Peyer's patch (tissue), 4 donors: ENCODE data around the gene MAP3K6. TPM values are rescaled to one million over a fixed set of nuclear protein-coding genes. Genes with fewer than 3 reads are reported as not detected.

Source experiments
- DNase-seq, 3 donors: peaks; one replicate each; pipeline ENCODE4 v3.0.0-alpha.2; 2017 to 2019
- H3K27ac ChIP-seq, 4 donors: fragments of 200-600 bp; sonication (generic); one replicate each; pipeline ENCODE4 v1.5.1; 2016 to 2019
- H3K27me3 ChIP-seq, 2 donors: fragments of 200-600 bp; sonication (generic); one replicate each; pipeline ENCODE4 v1.5.1; 2019
- H3K36me3 ChIP-seq, 3 donors: fragments of 200-600 bp; sonication (generic); one replicate each; pipeline ENCODE4 v1.5.1; 2016 to 2019
- H3K4me1 ChIP-seq, 4 donors: fragments of 200-600 bp; sonication (generic); one replicate each; pipeline ENCODE4 v1.5.1; 2016 to 2019
- H3K4me3 ChIP-seq, 4 donors: fragments of 200-600 bp; sonication (generic); 1 replicate in 3 of 4; 2 replicates in 1 of 4; pipeline ENCODE4 v1.5.1; 2016 to 2019; ENCODE audit warnings: mild to moderate bottlenecking in 1 of 4
- H3K9me3 ChIP-seq, 4 donors: fragments of 200-600 bp; sonication (generic); one replicate each; pipeline ENCODE4 v1.5.1; 2016 to 2019; ENCODE audit warnings: mild to moderate bottlenecking in 1 of 4
- POLR2A ChIP-seq, 2 donors: fragments of 450-650 bp; IDR thresholded peaks; one replicate each; pipeline ENCODE4 v1.5.1; 2017; ENCODE audit warnings: antibody characterized with exemption in 2 of 2, mild to moderate bottlenecking in 2 of 2, moderate library complexity in 2 of 2
- total RNA-seq, 4 donors: library from RNA; depleted of rRNA; stranded (reverse); fragments of >200 nt; gene quantifications; one replicate each; pipeline ENCODE4 v1.1.0, GENCODE V29; 2016
- TF ChIP-seq, protein P1 (sequence below), 6 experiments: fragments of 450-650 bp in 4 of 6; fragments of 200-600 bp in 2 of 6; sonication (generic) in 1 of 6; IDR thresholded peaks; one replicate each; pipeline ENCODE4 v1.5.1; 2017 to 2019; ENCODE audit warnings: antibody characterized with exemption in 6 of 6, mild to moderate bottlenecking in 3 of 6, moderate library complexity in 1 of 6

MAP3K6 gene
- total RNA-seq, 4 donors from 2014 or later: 6.3 to 124 (median 34.1) TPM

DNA sequence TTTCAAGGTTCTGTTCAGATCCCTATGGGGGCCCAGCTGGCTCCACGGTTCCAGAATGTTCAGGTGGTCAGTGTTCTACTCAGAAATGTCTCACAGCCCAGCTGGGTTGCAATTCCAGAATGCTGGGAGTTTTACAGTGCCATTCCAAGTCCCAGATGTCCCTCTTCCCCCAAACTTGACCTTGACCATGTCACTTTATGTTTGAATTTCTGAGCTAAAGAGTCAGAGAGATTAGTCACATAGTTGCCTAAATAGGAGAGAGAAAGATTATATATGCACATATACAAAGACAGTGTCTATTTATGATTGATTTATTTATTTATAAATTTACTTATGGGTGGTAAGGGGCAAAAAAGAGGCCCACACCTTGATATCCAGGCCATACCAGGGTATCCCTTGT, 28.2 kb upstream of the MAP3K6 start:
- Histone ChIP-seq H3K36me3 (no peaks in the 10 kb centered on the region), H3K27ac (no peak overlapping the region), H3K4me3 (no peak overlapping the region), H3K27me3 (no peaks in the 10 kb centered on the region), H3K4me1 (peaks cover 7 to 30% (median 13%) of the 10 kb centered on the region in 4 donors), H3K9me3 (no peaks in the 10 kb centered on the region)
- DNase-seq: no peak
- TF ChIP-seq, protein P1, sequence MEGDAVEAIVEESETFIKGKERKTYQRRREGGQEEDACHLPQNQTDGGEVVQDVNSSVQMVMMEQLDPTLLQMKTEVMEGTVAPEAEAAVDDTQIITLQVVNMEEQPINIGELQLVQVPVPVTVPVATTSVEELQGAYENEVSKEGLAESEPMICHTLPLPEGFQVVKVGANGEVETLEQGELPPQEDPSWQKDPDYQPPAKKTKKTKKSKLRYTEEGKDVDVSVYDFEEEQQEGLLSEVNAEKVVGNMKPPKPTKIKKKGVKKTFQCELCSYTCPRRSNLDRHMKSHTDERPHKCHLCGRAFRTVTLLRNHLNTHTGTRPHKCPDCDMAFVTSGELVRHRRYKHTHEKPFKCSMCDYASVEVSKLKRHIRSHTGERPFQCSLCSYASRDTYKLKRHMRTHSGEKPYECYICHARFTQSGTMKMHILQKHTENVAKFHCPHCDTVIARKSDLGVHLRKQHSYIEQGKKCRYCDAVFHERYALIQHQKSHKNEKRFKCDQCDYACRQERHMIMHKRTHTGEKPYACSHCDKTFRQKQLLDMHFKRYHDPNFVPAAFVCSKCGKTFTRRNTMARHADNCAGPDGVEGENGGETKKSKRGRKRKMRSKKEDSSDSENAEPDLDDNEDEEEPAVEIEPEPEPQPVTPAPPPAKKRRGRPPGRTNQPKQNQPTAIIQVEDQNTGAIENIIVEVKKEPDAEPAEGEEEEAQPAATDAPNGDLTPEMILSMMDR (IDR thresholded peaks at IDR 0.05): no peak
- no peak for TF ChIP-seq POLR2A (IDR thresholded peaks at IDR 0.05)

DNA sequence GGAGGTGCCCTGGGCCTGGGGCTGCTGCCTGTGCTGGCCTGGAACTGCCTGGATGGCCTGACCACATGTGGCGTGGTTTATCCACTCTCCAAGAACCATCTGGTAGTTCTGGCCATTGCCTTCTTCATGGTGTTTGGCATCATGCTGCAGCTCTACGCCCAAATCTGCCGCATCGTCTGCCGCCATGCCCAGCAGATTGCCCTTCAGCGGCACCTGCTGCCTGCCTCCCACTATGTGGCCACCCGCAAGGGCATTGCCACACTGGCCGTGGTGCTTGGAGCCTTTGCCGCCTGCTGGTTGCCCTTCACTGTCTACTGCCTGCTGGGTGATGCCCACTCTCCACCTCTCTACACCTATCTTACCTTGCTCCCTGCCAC, 27.5 kb upstream of the MAP3K6 start:
- DNase-seq: no peak
- Histone ChIP-seq H3K9me3 (no peaks in the 10 kb centered on the region), H3K4me3 (no peak overlapping the region), H3K27ac (no peak overlapping the region), H3K4me1 (peaks cover 7 to 29% (median 13%) of the 10 kb centered on the region in 4 donors), H3K36me3 (no peaks in the 10 kb centered on the region), H3K27me3 (no peaks in the 10 kb centered on the region)
- no peak for TF ChIP-seq POLR2A (IDR thresholded peaks at IDR 0.05)
- TF ChIP-seq, protein P1 (IDR thresholded peaks at IDR 0.05): no peak

DNA sequence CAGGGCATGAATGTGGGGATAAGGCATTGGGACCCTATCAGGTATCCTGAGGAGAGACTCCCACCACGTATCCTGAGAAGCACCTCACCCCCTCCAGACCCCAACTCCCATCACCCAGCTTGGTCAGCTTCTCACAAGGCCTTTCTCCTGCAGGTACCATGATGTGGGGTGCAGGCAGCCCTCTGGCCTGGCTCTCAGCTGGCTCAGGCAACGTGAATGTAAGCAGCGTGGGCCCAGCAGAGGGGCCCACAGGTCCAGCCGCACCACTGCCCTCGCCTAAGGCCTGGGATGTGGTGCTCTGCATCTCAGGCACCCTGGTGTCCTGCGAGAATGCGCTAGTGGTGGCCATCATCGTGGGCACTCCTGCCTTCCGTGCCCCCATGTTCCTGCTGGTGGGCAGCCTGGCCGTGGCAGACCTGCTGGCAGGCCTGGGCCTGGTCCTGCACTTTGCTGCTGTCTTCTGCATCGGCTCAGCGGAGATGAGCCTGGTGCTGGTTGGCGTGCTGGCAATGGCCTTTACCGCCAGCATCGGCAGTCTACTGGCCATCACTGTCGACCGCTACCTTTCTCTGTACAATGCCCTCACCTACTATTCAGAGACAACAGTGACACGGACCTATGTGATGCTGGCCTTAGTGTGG, 27.0 kb upstream of the MAP3K6 start:
- Histone ChIP-seq H3K9me3 (no peaks in the 10 kb centered on the region), H3K4me3 (no peak overlapping the region), H3K36me3 (no peaks in the 10 kb centered on the region), H3K27me3 (no peaks in the 10 kb centered on the region), H3K27ac (no peak overlapping the region), H3K4me1 (peaks cover 7 to 24% (median 13%) of the 10 kb centered on the region in 4 donors)
- no peak for DNase-seq
- TF ChIP-seq, protein P1 (IDR thresholded peaks at IDR 0.05): no peak

DNA sequence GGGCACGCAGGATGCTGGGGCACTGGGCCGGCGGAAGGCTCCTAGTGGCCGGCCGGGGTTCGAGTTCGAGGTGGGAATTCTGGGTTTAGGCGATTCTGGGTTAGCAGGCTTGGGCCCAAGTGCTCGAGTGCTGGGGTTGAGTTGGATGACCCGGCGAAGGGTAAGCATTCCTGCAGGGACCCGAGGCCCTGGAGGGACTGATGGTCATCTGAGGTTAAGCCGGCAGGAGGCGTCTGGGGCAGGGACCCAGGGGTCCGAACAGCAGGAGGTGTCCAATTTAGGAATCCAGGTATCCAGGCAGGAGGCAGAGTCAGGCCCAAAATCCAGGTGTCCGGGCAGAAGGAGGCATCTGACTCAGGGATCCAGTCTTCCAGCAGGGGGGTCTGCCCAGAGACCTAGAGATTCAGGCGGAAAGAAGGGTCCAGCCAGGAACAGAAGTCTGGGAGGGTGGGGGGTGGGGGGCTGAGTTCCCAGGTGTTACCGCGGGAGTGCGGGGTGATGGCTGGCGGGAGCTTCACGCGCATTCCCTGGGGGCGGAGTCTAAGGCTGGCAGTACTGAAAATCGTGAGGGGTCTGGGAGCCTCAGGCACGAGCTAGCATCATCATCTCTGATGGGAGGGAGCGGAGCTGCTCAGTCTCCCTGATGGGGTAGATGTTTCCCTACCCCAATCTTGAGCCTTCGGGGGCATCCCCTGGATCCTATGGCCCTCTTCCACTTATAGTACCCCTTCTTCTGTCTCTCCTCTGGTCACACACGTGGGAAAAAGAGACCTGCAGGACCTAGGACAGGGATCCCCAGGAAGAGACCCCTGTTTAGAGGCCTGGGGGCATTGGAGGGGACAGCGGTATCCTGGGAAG, 26.2 kb upstream of the MAP3K6 start:
- Histone ChIP-seq H3K27ac (peak overlapping the region in 3 of 4 donors; percentile 27 to 67 (median 53)), H3K27me3 (no peaks in the 10 kb centered on the region), H3K4me1 (peaks cover 7 to 20% (median 13%) of the 10 kb centered on the region in 4 donors), H3K4me3 (peak overlapping the region; percentile 48 to 59 (median 56)), H3K36me3 (no peaks in the 10 kb centered on the region), H3K9me3 (no peaks in the 10 kb centered on the region)
- no peak for DNase-seq
- no peak for TF ChIP-seq POLR2A (IDR thresholded peaks at IDR 0.05)
- TF ChIP-seq, protein P1 (IDR thresholded peaks at IDR 0.05): no peak

DNA sequence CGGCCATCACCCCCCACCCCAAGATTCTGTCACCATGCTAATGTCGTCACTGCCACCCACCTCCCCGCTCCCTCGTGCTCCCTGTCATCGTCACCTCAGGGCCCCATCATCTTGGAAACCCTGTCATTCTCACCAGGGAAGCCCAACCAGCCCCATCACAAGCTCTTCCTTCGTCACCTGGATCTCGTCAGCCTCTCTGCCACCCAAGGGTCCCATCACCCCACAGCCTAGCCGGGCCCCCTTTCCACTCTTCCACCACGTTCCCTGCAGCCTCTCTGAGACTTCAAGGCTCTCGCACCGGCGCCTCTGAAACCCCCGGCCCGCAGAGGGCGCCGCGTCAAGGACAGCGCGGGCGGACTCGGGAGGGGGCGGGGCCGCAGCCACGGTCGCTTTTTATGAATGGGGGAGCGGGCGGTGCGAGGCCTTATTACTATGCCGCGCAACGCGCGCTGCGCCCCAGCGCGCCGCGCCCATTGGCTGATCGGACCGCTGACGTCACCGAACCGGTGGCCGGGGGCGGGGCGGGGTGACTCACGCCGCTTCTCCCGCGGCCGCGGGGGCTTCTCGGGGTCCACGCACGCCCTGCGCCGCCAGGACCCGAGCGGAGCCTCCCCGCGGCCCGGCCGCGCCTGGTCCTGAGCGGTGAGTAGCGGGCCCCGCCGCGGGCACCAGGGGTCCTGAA, 25.5 kb upstream of the MAP3K6 start, which contains the start of gene GPR3:
Gene GPR3, plus strand, starts transcription at position 527 of the 682 bp plus-strand sequence. CDS start 1,177 bp downstream, outside the sequence.
- no peaks in the 10 kb centered on the region for H3K36me3 ChIP-seq
- peak; percentile 90 to 96 (median 94) for DNase-seq
- peak within 1 kb of the TSS in 3 of 4 donors; percentile 27 to 67 (median 53) for H3K27ac ChIP-seq
- TF ChIP-seq, protein P1 (IDR thresholded peaks at IDR 0.05): peak in 5 of 6 experiments; percentile 50 to 54 (median 50)
- TF ChIP-seq POLR2A (IDR thresholded peaks at IDR 0.05): no peak
- H3K4me3 ChIP-seq: peak within 1 kb of the TSS; percentile 48 to 59 (median 56)
- no peaks in the 10 kb centered on the region for H3K27me3 ChIP-seq
- H3K4me1 ChIP-seq: peaks cover 7 to 20% (median 13%) of the 10 kb centered on the region in 4 donors
- H3K9me3 ChIP-seq: no peaks in the 10 kb centered on the region
